GM18909 (cell line): ENCODE data around the gene NOX5.

Experiments
- ATAC-seq: cut with Tn5 transposase; IDR thresholded peaks from one replicate; pipeline ENCODE4 v1.9.1; 2021; ENCODE audit warnings: mild to moderate bottlenecking; ENCODE audit not compliant: unreplicated experiment, poor library complexity

NOX5 gene

DNA sequence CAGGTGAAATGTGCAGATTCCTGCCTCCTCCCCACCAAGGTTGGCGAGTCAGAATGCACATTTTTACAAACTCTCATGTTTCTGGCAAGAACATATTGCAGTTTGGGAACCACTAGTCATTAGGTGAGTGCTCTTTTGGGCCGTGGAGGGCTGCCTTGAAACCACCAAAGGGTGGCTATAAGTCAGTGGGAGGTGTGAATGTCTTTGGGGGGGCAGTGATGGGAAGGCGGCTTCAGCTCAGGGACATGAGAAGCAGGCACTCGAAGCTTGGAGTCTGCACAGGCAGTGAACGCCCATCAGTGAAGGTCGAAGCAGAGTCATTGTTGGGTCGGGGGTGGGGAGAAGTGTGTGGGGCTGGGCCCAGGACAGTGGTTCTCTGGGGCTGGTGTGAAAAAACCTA is 1.1 kb downstream of the NOX5 start:
- no peak for ATAC-seq

DNA sequence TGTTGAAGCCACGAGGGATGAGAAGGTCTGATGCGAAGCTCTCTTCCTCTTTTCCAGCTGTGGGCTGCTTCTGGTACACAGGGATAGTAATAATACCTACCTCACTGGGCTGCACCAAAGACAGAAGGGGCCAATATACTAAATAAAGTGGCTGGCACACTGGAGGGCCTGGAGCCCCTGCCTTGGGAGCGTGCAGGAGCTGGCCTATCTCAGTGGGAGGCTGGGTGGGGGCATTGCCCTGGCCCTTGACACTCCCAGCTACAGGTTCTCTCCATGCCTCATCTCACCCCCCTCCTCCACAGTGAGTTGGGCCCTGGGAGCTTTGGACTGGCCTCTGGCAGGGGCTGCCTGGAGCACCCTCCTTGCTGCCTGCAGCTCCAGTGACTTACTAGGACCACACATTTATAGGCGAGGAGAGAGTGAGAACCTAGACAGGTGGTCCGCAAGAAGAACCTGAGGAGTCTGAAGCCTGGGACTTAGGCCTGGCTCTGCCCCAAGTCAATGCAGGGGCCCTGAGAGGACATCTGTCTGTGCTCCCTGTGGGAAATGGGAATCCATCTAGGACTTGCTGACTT is 1.6 kb downstream of the NOX5 start:
- ATAC-seq, result no peak

DNA sequence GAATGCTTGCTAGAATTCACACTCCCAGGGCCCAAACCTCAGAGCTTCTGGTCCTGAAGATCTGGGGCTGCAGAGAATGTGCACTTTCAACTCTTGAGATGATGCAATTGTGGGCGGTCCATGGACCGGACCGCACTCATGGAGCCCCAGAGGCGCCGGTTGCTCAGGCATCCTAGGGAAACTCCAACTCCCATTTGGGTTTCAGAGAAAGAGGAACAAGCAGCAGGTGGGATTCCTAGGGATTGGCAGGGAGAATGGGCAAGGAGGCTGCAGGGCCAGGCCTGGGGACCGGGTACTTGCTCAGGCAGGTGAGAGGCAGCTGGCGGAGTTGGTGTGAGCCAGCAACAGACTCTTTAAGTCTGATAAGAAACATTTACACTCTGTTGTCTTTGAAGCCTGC is 3.5 kb downstream of the NOX5 start:
- ATAC-seq, result no peak

DNA sequence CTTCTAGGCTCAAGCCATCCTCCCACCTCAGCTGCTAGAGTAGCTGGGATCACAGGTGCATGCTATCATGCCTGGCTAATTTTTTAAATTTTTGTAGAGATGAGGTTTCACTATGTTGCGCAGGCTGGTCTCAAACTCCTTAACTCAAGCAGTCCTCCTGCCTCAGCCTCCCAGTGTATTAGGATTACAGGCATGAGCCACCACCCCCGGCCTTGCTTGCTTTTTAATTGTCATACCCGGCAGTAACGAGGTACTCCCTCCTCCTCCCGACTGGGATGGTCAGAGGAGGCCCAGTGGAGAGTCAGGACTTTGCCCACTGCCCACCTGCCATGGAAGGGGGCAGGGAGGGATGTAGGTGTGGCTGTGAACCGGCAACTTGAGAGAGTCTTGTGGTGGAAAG is 4.5 kb downstream of the NOX5 start:
- ATAC-seq, result no peak

DNA sequence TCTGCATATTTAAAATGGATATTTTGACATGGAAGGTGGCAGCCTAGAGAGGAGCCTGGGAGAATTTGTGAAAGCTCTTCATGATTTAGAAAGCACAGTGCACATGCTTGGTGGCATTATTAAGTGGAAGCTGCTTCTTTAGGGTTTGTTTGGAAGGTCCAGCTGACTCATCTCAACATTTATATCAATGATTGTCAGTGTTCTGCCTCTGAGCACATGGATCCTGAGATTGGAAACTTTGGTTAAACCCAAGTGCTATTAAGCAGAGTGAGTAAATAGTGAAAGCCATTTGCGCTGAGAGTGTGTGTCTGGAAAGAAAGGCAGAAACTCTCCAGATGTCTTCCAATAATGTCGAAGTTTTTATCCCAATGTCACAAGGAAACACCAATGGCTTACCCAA is 7.4 kb downstream of the NOX5 start:
- no peak for ATAC-seq

DNA sequence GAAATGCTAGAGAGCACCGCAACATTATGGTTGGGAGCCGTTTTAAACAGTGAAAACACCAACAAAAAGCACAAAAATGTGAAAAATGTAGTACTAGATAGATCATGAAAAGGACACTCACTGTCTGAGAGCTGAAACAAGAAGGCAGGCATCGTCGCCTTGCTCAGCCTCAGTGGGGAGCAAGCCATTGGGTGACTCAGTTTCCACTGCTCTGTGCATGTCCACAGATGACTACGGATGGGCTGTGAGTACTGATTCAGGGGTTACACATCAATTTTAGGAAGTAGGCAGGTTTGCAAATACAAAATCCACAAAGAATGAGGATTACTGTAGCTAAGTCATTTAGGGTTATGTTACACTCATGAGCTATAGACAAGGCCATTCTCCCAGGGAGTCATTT is 10.8 kb downstream of the NOX5 start:
- no peak for ATAC-seq

DNA sequence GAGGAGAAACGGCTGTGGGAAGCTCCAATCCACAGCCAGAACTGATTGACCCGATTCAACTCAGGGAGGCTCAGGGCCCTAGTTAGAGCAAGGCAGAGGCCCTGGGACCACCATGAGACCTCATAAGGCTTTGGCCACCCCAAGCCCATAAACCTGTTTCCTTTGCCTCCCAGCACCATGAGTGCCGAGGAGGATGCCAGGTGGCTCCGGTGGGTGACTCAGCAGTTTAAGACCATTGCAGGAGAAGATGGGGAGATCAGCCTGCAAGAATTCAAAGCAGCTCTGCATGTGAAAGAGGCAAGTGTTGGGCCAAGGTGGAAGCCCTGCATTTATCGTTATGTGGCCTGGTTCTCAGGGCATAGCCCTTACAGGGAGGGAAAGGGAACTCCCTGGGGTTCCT is 11.9 kb downstream of the NOX5 start:
- no peak for ATAC-seq

DNA sequence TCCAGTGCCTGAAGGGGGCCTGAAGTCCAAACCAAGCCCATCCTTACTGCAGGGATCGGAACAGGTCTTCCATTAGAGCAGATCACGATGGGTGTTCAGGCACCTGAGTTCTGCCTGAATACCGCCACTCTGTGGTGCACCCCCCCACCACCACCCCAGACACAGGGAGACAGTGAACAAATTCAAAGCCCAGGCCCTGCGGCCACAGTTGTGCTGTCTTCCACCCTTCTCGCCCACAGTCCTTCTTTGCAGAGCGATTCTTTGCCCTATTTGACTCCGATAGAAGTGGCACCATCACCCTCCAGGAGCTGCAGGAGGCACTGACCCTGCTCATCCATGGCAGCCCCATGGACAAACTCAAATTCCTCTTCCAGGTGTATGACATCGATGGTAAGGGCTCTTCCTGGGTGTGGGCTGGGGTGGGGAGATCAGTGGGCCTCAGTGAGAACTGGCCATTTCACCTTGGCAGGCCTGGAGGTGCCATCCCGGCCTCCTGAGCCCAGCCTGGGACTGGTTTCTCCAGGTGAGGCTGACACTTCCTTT is 13.6 kb downstream of the NOX5 start:
- no peak for ATAC-seq

DNA sequence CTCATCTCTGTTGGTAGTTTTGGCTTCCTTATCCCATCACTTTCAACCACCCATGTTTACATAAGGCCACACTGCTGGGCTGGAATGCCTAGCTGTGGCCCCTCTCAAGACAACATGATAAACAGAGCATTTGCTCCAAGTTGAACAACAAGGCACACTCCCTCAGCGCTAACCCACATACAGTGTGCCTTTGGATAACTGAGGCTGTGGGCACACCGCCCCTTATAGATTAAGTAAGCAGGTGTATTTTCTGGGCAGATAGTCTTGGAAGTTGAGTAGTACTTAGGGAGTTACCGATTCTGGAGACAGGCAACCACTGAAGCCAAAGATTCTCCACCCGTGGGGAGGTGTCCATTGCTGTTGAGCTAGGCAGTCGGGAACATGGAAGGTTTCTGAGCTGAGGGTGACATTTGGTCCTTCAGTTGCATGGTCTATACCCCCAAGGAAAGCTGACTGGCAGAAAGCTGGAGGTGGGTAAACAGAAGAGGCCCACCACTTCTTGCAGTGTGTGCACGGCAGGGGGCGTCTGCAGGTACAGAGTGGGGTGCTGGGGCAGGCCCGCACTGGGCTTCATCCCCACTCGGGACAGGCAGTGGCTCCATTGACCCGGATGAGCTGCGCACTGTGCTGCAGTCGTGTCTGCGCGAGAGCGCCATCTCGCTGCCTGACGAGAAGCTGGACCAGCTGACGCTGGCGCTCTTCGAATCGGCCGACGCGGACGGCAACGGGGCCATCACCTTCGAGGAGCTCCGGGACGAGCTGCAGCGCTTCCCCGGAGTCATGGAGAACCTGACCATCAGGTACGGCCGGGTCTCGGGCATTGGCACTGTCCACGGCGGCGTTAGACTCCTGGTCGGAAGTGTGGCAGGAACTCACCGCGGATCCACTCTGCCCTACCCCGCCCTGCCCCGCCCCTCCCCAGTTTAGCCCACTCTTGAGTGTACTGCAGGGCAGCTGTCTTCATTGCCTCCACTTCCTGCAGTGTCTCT is 16.8 kb downstream of the NOX5 start:
- no peak for ATAC-seq

DNA sequence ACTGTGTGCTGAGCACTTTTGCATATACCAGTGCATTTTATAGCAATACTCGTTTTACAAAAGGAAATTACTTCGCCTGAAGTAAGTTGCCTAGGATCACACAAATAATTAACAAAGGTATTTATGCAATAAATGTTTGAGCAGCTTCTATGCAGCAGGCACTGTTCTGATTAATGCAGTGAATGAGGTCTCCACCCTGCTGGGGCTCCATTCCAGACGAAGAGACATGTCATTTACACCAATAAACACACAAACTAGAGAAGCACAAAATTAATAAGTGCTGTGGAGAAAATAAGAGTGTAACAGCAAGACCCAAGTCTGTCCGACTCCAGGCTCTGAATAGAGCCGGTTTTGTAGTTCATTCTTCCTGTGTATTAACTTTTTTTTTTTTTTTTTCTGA is 17.5 kb downstream of the NOX5 start:
- no peak for ATAC-seq

DNA sequence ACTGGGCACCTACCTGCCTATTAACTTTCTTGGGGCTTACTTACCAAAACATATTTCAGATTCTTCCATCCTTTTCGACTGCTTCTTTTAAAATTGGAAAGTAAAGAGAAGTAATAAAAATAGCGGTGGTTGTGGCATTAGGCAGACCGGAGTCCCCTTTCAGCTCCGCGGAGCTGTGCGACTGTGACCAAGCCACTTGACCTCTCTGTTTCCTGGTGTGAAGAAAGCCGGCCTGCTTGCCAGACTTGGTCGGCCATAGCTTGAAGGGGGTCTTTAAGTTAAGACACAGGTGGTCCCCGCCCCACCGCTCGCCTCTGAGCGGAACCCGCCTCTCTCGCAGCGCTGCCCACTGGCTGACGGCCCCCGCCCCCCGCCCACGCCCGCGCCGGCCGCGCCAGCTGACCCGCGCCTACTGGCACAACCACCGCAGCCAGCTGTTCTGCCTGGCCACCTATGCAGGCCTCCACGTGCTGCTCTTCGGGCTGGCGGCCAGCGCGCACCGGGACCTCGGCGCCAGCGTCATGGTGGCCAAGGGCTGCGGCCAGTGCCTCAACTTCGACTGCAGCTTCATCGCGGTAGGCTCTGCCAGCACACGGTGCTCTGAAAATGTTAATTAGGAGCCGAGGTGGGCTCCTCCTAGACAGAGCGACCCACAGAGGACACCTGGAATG is 18.3 kb downstream of the NOX5 start:
- no peak for ATAC-seq

DNA sequence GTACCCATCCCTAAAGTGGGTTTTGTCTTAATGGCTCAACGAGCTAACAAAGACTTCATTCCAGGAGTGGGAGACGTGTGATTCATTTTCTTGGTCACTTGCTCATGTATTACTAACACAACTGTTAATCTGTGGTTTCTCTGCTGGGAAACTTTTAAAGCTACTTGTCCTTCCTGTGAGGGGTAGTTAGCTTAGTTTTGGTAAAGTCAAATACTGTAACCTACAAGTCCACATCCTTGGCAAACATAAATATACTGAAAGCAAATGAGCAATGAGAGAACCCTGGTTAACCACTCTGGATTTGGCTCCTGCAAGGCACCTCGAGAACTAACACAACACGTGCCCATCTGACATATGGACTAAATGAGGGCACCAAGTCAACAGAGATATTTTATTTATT is 19.9 kb downstream of the NOX5 start:
- ATAC-seq, result no peak

DNA sequence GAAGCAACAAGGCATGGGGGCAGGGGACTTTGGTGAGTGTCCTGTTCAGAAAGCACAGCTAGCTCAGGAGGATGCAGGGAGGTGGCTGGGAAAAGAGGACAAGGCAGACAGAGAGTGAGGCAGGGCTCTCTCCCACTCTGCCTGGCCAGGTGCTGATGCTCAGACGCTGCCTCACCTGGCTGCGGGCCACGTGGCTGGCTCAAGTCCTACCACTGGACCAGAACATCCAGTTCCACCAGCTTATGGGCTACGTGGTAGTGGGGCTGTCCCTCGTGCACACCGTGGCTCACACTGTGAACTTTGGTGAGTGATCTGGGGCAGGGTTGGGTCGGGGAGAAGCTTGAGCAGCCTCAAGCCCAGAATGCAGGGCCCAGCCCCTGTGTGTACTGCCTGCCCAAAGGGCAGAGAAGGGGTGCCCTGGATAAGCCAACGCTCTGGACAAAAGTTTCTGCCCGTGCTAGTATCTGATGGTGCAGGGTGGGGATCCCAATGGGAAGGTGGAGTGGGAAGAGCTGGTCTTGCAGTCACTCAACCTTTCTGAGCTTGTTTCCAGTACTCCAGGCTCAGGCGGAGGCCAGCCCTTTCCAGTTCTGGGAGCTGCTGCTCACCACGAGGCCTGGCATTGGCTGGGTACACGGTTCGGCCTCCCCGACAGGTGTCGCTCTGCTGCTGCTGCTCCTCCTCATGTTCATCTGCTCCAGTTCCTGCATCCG is 20.9 kb downstream of the NOX5 start:
- no peak for ATAC-seq

DNA sequence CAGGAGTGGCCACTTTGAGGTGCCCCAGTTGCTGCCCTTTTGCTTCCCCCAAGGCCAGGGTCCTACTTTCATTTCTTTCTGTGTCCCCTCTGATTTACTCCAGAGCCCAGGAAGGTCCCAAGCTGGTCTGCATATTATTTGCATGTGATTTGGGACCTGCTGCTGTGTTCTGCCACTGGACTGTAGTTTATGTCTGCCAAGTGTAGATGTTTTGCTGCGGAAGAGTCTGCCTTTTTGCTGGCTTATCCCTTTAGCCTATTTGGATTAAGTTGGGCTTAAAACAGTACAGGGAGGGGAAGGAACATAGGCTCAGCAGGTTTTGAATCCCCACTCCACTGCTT is 21.4 kb downstream of the NOX5 start:
- no peak for ATAC-seq

DNA sequence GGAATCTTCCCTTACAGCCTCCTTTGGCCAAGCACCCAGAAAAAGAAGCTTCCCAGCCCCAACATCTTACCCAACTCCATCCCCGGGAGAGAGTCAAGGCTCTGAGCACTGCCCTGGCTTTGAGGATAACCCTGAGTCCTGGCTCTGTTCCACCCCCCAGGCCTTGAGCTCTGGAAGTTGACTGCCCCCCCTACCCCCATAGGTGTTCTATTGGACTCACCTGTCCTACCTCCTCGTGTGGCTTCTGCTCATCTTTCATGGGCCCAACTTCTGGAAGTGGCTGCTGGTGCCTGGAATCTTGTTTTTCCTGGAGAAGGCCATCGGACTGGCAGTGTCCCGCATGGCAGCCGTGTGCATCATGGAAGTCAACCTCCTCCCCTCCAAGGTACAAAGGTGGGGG is 22.3 kb downstream of the NOX5 start:
- ATAC-seq, result no peak

DNA sequence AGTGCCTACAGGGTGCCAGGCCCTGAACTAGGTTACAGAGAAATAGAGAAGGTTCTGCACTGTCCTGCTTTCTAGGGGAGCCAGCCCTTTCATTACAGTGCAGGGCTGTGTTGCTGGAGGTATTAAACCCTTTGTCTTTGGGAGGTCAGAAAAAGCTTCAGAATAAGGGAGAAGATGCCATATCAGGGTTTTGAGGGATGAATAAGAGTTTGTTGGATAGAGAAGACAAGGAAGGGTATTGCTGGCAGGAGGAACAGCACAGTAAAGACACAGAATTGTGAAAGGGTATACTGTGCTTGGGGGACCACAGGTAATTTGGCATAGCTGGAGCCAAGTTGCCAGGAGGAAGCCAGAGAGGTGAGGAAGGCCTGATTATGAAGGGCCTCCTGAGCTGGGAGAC is 23.0 kb downstream of the NOX5 start:
- ATAC-seq, result no peak

DNA sequence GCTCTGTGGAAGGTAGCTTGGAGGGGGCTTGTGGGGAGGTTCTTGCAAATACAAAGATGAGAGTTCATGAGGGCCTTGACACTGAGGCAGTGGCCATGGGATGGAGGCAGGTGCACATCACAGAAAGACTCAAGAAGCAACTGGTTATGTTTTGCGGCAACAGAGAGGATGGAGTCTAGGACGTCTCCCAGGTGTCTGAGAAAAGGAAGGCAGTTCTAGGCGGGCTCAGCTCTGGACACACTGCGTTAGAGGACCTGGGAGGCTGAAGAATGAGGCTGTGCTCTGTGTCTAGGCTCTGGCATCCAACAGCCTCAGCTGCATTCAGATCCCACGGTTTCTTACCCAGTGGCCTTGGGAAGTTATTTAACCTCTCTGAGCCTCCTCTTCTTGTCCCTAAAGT is 23.5 kb downstream of the NOX5 start:
- no peak for ATAC-seq

DNA sequence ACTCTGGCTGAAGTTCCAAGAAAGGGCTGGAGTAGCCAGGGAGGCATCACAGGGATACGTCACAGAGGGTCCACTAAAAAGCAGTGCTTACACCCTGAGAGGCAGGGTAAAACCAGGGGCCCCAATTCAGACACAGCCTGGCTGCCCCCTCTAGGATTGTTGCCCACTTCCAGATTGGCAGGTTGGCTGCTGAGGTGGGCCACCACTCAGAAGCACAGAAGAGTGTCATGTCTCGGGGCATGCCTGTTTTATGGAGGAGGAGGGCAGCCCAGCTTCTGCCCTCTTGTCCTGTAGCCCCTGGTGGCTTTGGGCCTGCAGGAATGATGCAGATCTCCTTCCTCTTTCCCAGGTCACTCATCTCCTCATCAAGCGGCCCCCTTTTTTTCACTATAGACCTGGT is 24.0 kb downstream of the NOX5 start:
- no peak for ATAC-seq

DNA sequence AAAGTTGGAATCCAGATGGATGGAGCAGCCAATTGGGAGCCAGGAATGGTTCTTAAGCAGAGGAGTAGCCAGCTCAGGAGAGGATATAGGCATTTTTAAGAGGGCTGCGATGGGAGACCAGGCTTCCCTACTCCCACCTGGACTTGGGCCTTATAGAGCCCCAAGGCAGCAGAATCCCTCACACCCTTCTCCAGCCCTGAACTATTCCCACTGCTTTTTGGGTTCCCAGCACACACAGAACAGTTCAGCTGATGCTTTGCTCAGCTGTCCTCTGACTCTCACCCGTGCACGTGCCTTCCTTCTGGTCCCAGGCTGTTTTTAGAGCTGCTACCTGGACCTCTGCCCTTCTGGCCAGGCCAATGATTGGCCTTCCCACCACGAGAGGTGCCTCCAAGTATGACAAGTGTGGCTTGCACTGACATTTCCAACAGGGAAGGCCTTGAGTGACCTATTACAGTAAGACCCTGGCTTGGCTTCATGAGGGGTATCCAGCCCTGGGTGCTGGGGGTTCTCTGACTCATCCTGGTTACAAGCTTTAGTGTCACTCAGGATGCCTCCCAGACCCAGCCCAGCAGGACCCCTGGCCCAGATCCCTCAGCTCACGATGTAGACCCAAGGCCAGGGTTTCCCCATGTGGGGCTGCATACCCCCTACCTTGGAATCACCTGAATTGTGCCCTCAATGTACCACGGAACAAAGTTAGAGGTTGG is 25.2 kb downstream of the NOX5 start:
- no peak for ATAC-seq

DNA sequence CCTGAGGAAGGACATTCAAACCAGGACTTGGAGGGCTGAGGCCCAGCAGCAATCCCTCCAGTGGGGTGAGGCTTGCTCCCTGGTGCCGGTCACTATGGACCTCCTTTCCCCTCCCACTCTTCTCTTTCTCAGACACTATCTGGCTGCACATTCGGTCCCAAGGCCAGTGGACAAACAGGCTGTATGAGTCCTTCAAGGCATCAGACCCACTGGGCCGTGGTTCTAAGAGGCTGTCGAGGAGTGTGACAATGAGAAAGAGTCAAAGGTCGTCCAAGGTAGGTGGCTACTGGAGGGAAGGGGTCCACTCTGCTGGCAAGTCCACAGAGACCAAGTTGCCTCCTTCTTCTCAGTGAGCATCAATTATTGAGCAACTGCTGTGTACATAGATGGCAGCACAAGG is 28.0 kb downstream of the NOX5 start:
- no peak for ATAC-seq
